GM13976 (cell line): ENCODE results near the gene PELI3.

Experiments used
- DNase-seq: peaks from one replicate; pipeline ENCODE4 v3.0.0; 2012; ENCODE audit warnings: low spot score
- in situ Hi-C: fragments of 300-500 bp; cut with MboI; formaldehyde crosslinking; loops from one replicate; pipeline ENCODE4 v1.12.0; 2022; ENCODE audit warnings: low sequenced_read_pairs, mixed read lengths, inconsistent platforms; ENCODE audit not compliant: unreplicated experiment
- TF ChIP-seq, protein P1 (sequence below): IDR thresholded peaks from 2 replicates; pipeline ENCODE4 v1.5.1; 2012; ENCODE audit warnings: borderline replicate concordance, mild to moderate bottlenecking; ENCODE audit not compliant: insufficient read depth; ENCODE audit errors: extremely low read depth, missing control alignments, control extremely low read depth

The PELI3 gene, protein sequence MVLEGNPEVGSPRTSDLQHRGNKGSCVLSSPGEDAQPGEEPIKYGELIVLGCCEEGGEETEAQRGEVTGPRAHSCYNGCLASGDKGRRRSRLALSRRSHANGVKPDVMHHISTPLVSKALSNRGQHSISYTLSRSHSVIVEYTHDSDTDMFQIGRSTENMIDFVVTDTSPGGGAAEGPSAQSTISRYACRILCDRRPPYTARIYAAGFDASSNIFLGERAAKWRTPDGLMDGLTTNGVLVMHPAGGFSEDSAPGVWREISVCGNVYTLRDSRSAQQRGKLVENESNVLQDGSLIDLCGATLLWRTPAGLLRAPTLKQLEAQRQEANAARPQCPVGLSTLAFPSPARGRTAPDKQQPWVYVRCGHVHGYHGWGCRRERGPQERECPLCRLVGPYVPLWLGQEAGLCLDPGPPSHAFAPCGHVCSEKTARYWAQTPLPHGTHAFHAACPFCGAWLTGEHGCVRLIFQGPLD

DNA sequence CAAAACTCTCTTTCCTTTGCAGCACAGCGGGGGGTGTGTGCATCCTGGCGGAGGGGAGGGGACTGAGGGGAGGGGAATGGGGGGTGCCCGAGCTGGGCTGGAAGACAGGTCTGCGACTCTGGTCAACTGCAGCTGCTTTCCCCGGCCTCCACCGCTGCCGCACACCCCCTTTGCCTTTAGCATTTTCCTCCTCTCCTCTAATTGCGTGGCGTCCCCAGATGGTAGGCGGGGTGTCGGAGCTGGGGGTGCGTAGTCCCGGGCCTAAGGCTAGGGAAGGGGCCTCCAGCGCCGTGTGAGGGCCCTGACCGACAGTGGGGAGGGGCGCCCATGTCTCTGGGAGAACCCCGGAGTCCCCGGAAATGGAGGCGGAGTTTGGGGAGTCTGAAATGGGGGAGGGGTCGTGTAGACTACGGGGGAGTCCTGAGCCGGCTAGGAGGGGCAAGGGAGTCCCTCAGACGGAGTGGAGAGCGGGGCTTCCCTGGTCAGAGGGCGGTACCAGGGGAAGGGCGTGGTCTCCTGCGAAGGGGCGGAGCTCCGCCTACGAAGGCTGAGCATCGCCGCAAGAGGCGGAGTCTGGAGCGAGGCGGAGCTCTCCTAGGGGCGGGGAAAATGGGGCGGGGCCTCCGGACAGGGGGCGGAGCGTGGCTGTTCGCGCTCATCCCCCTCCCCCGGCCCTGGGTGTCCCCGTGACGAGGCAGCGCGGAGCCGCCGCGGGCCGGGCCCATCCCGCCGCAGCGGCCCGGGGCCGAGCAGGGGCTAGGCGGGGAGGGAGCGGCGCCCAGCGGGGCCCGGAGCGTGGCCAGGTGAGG is at the start of gene PELI3:
Gene PELI3, plus strand, starts transcription at position 681 of the 809 bp plus-strand sequence. CDS start 1,224 bp downstream, outside the sequence.
- TF ChIP-seq, protein P1, sequence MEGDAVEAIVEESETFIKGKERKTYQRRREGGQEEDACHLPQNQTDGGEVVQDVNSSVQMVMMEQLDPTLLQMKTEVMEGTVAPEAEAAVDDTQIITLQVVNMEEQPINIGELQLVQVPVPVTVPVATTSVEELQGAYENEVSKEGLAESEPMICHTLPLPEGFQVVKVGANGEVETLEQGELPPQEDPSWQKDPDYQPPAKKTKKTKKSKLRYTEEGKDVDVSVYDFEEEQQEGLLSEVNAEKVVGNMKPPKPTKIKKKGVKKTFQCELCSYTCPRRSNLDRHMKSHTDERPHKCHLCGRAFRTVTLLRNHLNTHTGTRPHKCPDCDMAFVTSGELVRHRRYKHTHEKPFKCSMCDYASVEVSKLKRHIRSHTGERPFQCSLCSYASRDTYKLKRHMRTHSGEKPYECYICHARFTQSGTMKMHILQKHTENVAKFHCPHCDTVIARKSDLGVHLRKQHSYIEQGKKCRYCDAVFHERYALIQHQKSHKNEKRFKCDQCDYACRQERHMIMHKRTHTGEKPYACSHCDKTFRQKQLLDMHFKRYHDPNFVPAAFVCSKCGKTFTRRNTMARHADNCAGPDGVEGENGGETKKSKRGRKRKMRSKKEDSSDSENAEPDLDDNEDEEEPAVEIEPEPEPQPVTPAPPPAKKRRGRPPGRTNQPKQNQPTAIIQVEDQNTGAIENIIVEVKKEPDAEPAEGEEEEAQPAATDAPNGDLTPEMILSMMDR: no peak
- in situ Hi-C loops: no loop called here
- DNase-seq: peak; percentile 99

DNA sequence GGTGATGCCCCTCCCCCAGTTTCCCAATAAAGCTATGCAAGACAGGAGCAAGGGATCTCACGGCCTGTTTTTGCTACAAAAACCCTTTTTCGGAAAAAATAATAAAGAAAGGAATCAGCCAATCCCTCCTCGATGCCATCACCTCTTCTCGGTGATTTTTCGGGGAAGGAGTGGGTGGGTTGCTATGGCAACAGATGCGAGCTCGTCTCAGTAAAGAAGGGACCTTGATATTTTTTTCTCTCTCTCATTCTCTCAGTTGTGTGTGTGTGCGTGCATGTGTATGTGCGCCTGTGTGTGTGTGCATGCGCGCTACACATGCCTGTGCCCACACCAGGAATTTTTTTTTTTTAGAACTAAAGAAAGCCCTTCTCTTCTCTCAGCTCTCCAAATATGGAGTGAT is 49.7 kb upstream of the PELI3 start:
- in situ Hi-C loops: no loop called here
- DNase-seq: peak; percentile 30
- TF ChIP-seq, protein P1: no peak

DNA sequence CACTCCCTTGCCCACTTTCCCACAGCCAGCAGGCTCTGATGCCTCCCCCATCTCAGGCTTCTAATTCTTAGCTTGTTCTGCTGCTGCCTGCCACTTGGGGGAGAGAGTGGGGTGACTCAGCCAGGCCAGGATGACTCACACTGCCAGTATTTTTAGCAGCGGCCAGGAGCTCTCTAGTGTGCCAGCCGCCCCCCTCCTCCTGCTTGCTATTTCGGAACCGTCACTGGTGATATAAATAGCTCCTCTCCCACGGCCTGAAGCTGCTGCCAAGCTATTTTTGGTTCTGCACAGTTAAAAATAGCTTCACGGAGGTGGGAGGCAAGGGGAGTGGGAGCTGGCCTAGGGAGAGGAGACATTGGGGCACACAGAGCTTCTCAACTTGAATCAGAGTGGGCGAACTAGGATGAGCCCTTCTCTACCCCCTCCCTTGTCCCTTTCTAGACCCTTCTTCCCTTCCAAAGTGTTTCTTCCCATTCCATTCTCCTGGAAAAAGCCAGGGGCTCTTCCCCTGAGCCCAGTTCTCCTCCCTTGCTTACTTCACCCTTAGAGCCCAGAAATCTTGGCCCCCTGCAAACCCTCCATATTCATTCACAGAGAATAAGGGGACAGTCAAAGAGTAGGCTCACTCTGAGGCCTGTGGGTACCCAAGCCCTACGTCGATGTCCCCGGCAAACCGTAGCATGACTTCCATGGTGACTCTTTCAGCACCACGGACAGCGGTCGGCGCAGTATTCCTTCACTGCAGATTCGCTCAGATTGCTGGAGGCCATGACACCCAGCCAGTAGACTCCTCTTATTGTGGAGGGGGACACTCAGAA is 48.3 kb upstream of the PELI3 start:
- TF ChIP-seq, protein P1: peak; percentile 24
- in situ Hi-C loops: no loop called here
- DNase-seq: peak; percentile 65

DNA sequence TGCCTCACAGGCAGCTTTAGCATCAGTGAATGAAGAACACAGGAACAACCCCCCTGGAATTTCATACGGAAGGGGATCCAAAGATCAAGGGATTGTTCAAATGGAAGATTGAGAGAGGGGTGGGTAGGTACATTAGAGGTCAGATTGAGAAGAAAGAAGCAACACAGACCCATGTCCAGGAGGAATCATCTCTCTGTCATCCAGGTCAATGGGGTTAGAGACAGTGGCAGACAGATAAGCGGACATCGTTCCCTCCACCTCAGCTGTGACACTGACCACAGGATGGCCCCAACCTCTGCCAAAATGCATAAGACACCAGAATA is 47.8 kb upstream of the PELI3 start:
- in situ Hi-C loops: no loop called here
- DNase-seq: no peak
- TF ChIP-seq, protein P1: no peak

DNA sequence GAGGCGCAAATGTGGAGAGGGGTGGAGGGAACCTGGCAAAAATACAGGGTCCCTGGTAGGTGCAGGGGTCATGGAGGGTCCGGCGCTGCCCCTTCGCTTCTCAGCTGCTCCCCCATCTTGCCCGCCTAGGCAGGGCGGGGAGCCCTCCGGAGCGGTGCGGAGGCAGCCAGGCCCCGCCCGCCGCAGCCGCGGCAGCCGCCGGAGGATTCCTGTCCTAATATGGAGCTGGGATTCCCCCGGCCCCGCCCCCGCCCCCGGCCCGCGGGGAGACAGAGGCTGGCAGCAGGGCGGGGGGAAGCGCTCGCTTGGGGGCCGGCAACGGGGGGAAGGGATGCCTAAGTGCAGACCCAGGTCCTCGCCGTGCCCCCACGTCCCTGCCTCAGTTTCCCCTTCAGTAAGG is 46.9 kb upstream of the PELI3 start:
- DNase-seq: peak; percentile 27
- TF ChIP-seq, protein P1: no peak
- in situ Hi-C loops: no loop called here
